Cerebellar cortex (tissue), 1 donor: ENCODE data around the gene ZNF226.
"Not testable (repeated sequence)": the region's sequence is repeated elsewhere in the genome, so short reads cannot be mapped to it uniquely, and the experiment has no call there.

ENCODE experiments used
- DNase-seq: peaks from one replicate; pipeline ENCODE4 v3.0.0-alpha.2; 2015; ENCODE audit warnings: low spot score

Gene ZNF226

DNA sequence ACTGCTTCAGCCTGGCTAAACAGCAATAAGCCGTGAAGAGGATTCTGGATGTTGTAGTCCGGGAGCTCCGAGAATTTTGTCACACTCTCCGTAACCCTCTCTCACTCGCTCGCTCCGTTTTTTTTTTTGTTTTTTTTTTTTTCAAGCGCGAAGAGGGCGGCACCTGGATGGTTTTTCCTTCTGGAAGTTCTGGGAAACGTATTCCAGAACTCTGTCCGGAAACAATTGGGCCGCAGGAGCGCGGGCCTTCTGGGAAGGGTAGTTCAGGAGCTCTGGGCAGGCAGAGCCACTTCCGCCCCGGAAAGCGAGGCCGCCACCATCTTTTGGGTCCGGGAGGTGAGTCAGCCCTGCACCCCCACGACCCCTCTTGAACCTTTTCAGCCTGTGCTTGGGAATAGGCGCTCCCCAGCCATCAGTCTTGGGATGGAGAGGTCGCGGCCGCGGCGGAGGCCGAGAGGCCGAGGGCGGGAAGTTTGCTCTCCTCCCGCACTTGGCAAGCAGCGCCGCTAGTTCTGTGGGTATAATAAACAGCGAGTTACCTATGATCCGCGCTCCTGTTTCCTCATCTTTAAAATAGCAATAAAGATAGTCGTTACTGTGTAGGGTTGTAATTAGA lies 47.5 kb downstream of the ZNF226 start, which contains the start of gene ZNF227:
TSS of gene ZNF227 (plus strand) at position 283 of the 616 bp plus-strand sequence. CDS start 5,261 bp downstream, outside the sequence.
- DNase-seq, result peak; percentile 98

GRCh38 chr19:44212866-44213346 lies 48.0 kb downstream of the ZNF226 start:
- peak; percentile 53 for DNase-seq

DNA sequence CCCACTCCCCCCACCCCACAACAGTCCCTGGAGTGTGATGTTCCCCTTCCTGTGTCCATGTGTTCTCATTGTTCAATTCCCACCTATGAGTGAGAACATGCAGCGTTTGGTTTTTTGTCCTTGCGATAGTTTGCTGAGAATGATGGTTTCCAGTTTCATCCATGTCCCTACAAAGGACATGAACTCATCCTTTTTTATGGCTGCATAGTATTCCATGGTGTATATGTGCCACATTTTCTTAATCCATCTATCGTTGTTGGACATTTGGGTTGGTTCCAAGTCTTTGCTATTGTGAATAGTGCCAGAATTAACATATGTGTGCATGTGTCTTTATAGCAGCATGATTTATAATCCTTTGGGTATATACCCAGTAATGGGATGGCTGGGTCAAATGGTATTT lies 55.0 kb downstream of the ZNF226 start:
- not testable (repeated sequence) for DNase-seq

DNA sequence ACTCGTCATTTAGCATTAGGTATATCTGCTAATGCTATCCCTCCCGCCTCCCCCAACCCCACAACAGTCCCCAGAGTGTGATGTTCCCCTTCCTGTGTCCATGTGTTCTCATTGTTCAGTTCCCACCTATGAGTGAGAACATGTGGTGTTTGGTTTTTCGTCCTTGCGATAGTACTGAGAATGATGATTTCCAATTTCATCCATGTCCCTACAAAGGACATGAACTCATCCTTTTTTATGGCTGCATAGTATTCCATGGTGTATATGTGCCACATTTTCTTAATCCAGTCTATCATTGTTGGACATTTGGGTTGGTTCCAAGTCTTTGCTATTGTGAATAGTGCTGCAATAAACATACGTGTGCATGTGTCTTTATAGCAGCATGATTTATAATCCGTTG lies 55.9 kb downstream of the ZNF226 start:
- DNase-seq, result not testable (repeated sequence)

GRCh38 chr19:44221291-44221690 lies 56.4 kb downstream of the ZNF226 start:
- not testable (repeated sequence) for DNase-seq
